Calu3 (cell line): ENCODE measurements around the gene TMEM260. TPM values are rescaled to one million over a fixed set of nuclear protein-coding genes. Genes with fewer than 3 reads are reported as not detected.

Experiments used
- BruUV-seq: library from RNA; stranded (reverse); fragments of 400-500 nt; replicated peaks from 2 replicates; lab custom pipeline; 2021; lab: Mats Ljungman, UMichigan
- CTCF ChIA-PET: fragments of 300-600 bp; sonication (Branson Sonifier 250); formaldehyde crosslinking; loops from one replicate; lab custom pipeline; 2022; ENCODE audit warnings: antibody characterized with exemption; lab: Charles Lee
- DNase-seq: peaks from one replicate; pipeline ENCODE4 v3.0.0; 2022
- H3K27ac Mint-ChIP-seq: one replicate; pipeline ENCODE4 v1.8.0; 2022; ENCODE audit warnings: mixed read lengths; ENCODE audit not compliant: unreplicated experiment
- H3K27me3 Mint-ChIP-seq: one replicate; pipeline ENCODE4 v1.8.0; 2022; ENCODE audit warnings: mixed read lengths; ENCODE audit not compliant: unreplicated experiment
- H3K36me3 Mint-ChIP-seq: one replicate; pipeline ENCODE4 v1.8.0; 2022; ENCODE audit warnings: mild to moderate bottlenecking, moderate library complexity, mixed read lengths; ENCODE audit not compliant: insufficient read depth, unreplicated experiment
- H3K4me1 Mint-ChIP-seq: one replicate; pipeline ENCODE4 v1.8.0; 2022; ENCODE audit warnings: mild to moderate bottlenecking, low read depth, mixed read lengths; ENCODE audit not compliant: unreplicated experiment
- H3K4me3 Mint-ChIP-seq: one replicate; pipeline ENCODE4 v1.8.0; 2022; ENCODE audit warnings: mild to moderate bottlenecking, low read depth, moderate library complexity, mixed read lengths; ENCODE audit not compliant: unreplicated experiment
- H3K9me3 Mint-ChIP-seq: one replicate; pipeline ENCODE4 v1.8.0; 2022; ENCODE audit warnings: low read depth, mixed read lengths; ENCODE audit not compliant: unreplicated experiment
- CTCF ChIP-seq: fragments of 200-600 bp; IDR thresholded peaks from one replicate; pipeline ENCODE4 v1.8.0; 2022; ENCODE audit warnings: antibody characterized with exemption; ENCODE audit not compliant: unreplicated experiment
- intact Hi-C: fragments of 100-400 bp; cut with micrococcal nuclease; formaldehyde crosslinking; loops from one replicate; pipeline ENCODE4 v1.10.0; 2022; ENCODE audit not compliant: unreplicated experiment
- total RNA-seq: library from RNA; stranded (reverse); gene quantifications from 2 replicates; pipeline ENCODE4 v1.2.3, GENCODE V29; 2022

The TMEM260 gene
- total RNA-seq, 1 experiment from 2014 or later, result 18.3 TPM

- Mint-ChIP-seq H3K4me3 (no peak overlapping the region), H3K4me1 (no peaks in the 10 kb centered on the region), H3K36me3 (no peaks in the 10 kb centered on the region), H3K27me3 (peaks cover 50% of the 10 kb centered on the region), H3K9me3 (no peaks in the 10 kb centered on the region), H3K27ac (peak overlapping the region; percentile 29)
- no TSS peak for BruUV-seq
- CTCF ChIA-PET, result no interaction called here
- TF ChIP-seq CTCF, result peak; percentile 31
- DNase-seq, result no peak
- intact Hi-C loops, result loop anchor here (10.0 kb wide), 1 partner anchor 509 kb away; no protein-coding TSS in a partner anchor
Observed at GRCh38 chr14:56555921-56556570, 23.6 kb upstream of the TMEM260 start.

- H3K4me3 Mint-ChIP-seq, result no peak overlapping the region
- intact Hi-C loops, result loop anchor here (10.0 kb wide), 1 partner anchor 506 kb away; no protein-coding TSS in a partner anchor
- no peak for TF ChIP-seq CTCF
- no TSS peak for BruUV-seq
- no peaks in the 10 kb centered on the region for H3K4me1 Mint-ChIP-seq
- DNase-seq, result no peak
- H3K36me3 Mint-ChIP-seq, result no peaks in the 10 kb centered on the region
- H3K27ac Mint-ChIP-seq, result no peak overlapping the region
- H3K27me3 Mint-ChIP-seq, result peaks cover 44% of the 10 kb centered on the region
- peaks cover 2% of the 10 kb centered on the region for H3K9me3 Mint-ChIP-seq
- CTCF ChIA-PET, result no interaction called here
Observed at GRCh38 chr14:56559182-56559581, 20.4 kb upstream of the TMEM260 start.

- no peaks in the 10 kb centered on the region for H3K36me3 Mint-ChIP-seq
- intact Hi-C loops, result no loop called here
- H3K27ac Mint-ChIP-seq, result no peak overlapping the region
- TF ChIP-seq CTCF, result no peak
- no peaks in the 10 kb centered on the region for H3K4me1 Mint-ChIP-seq
- H3K27me3 Mint-ChIP-seq, result peaks cover 63% of the 10 kb centered on the region
- CTCF ChIA-PET, result no interaction called here
- no peak for DNase-seq
- no TSS peak for BruUV-seq
- peaks cover 2% of the 10 kb centered on the region for H3K9me3 Mint-ChIP-seq
- no peak overlapping the region for H3K4me3 Mint-ChIP-seq
Observed at GRCh38 chr14:56561606-56562005, 18.0 kb upstream of the TMEM260 start.

- intact Hi-C loops, result no loop called here
- Mint-ChIP-seq H3K4me1 (no peaks in the 10 kb centered on the region), H3K36me3 (no peaks in the 10 kb centered on the region), H3K4me3 (no peak overlapping the region), H3K27me3 (peaks cover 63% of the 10 kb centered on the region), H3K27ac (no peak overlapping the region), H3K9me3 (peaks cover 2% of the 10 kb centered on the region)
- CTCF ChIA-PET, result interaction anchor here (0.7 kb wide), 1 partner anchor 95 kb away, joined by 5 read pairs; no protein-coding TSS in a partner anchor
- TF ChIP-seq CTCF, result no peak
- BruUV-seq, result no TSS peak
- DNase-seq, result no peak
Observed at GRCh38 chr14:56562883-56563282, 16.7 kb upstream of the TMEM260 start.
